ENCODE results near the gene SPRYD7. TPM values are rescaled to one million over a fixed set of nuclear protein-coding genes. Genes with fewer than 3 reads are reported as not detected.

Gene SPRYD7
- total and polyA plus RNA-seq, 2 of the 8 experiments (the other 6 are each of a cell fraction or from before 2014, with no cell fraction given) = 1.1 to 3.1 TPM

- TF ChIP-seq CHD7 (IDR thresholded peaks at IDR 0.05; ENCODE audit: insufficient replicate concordance, low read length) (no peak), CHD2 (IDR thresholded peaks at IDR 0.05; ENCODE audit: low read length) (no peak), RNF2 (IDR thresholded peaks at IDR 0.05; ENCODE audit: borderline replicate concordance, low read depth, low read length, missing control alignments, poor library complexity, severe bottlenecking) (no peak), EGR1 (IDR thresholded peaks at IDR 0.05; ENCODE audit: borderline replicate concordance, low read depth, low read length) (no peak), SIRT6 (IDR thresholded peaks at IDR 0.05; ENCODE audit: low read length) (no peak), BACH1 (IDR thresholded peaks at IDR 0.05; ENCODE audit: low read length) (no peak), CBX5 (IDR thresholded peaks at IDR 0.05; ENCODE audit: low read depth, low read length) (no peak), TCF12 (IDR thresholded peaks at IDR 0.05; ENCODE audit: low read depth, low read length) (no peak), TAF7 (optimal IDR thresholded peaks at IDR 0.05; ENCODE audit: borderline replicate concordance, low read depth, low read length) (no peak), RBBP5 (IDR thresholded peaks at IDR 0.05; ENCODE audit: borderline replicate concordance, low read depth, low read length) (no peak), RAD21 (IDR thresholded peaks at IDR 0.05 in 1 of 2, conservative IDR thresholded peaks at IDR 0.05 in 1 of 2; ENCODE audit: low read depth in 2 of 2, low read length in 2 of 2) (no peak)
Measured at GRCh38 chr13:49890376-49890775, 45.8 kb downstream of the SPRYD7 start (continued).

Data from H1 (cell line).